GM12891 (cell line): ENCODE data around the gene DDX10.

Source experiments
- POLR2A ChIP-seq: IDR thresholded peaks from 2 replicates; pipeline ENCODE4 v1.6.1; 2011; ENCODE audit warnings: low read depth, low read length, control low read depth
- POLR2AphosphoS5 ChIP-seq: IDR thresholded peaks from 2 replicates; pipeline ENCODE4 v1.6.1; 2011; ENCODE audit warnings: low read depth, low read length, control low read depth

DNA sequence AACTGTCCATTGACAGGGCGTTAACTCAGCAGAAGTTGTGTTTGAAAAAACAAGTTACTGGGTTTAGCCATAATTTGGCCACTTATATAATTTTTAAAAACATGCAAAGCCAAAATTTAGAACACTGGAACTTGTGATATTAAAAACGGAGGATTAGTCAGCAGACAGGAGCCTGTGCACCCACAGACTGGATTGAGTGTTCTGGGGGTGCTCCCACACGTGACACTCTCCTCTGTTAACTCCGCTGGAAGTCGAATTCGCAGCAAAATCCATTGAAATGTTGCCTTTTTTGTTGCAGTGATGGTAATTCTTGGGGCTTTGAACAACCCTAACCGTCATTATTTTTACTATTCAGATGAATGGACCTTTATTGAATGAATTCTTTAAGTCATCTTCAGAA lies 269.8 kb downstream of the DDX10 start:
- TF ChIP-seq POLR2AphosphoS5 (no peak), POLR2A (no peak)
